Ovary (tissue), 3 donors: Measurements from ENCODE around the gene SCLT1.

ENCODE experiments used
- EP300 ChIP-seq: sonication (generic); formaldehyde crosslinking; IDR thresholded peaks from one replicate; pipeline ENCODE4 v1.6.1; 2017; ENCODE audit warnings: antibody characterized with exemption
- TF ChIP-seq, protein P1 (sequence below), 3 donors: fragments of 450-650 bp in 2 of 3; fragments of 200-600 bp in 1 of 3; IDR thresholded peaks; one replicate each; pipeline versions ENCODE4 v1.5.1 to v1.8.0; 2016 to 2022; ENCODE audit warnings: antibody characterized with exemption in 3 of 3, mild to moderate bottlenecking in 1 of 3
- donor health status: DM: no; HTN: no; CAD: no.

DNA sequence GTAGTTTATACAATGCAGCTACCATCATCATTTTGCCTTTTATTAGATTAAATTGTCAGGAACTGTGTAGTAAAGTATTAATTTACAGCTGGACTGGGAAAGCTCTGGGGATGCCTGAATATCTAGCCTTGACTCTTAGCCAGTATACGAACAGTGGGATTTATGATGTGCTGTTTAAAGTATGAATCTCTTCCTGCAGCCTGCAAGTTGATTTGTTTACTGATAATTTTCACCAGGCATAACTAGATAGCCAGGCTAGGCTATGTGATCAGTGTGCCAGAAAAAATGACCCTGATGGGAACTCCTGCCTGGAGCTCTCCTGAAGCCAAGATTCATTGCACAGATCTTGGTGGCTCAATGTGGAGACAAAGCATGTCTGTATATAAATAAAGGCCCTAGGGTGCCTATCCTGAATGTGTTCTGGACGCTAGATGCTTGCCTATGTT lies 119.2 kb downstream of the SCLT1 start:
- TF ChIP-seq, protein P1, sequence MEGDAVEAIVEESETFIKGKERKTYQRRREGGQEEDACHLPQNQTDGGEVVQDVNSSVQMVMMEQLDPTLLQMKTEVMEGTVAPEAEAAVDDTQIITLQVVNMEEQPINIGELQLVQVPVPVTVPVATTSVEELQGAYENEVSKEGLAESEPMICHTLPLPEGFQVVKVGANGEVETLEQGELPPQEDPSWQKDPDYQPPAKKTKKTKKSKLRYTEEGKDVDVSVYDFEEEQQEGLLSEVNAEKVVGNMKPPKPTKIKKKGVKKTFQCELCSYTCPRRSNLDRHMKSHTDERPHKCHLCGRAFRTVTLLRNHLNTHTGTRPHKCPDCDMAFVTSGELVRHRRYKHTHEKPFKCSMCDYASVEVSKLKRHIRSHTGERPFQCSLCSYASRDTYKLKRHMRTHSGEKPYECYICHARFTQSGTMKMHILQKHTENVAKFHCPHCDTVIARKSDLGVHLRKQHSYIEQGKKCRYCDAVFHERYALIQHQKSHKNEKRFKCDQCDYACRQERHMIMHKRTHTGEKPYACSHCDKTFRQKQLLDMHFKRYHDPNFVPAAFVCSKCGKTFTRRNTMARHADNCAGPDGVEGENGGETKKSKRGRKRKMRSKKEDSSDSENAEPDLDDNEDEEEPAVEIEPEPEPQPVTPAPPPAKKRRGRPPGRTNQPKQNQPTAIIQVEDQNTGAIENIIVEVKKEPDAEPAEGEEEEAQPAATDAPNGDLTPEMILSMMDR (IDR thresholded peaks at IDR 0.05): no peak
- TF ChIP-seq EP300: no peak
